GM12878 (cell line): ENCODE data around the gene SYNDIG1. TPM values are rescaled to one million over a fixed set of nuclear protein-coding genes. Genes with fewer than 3 reads are reported as not detected.

Experiments
- ATAC-seq: fragments of 200-7000 bp; cut with Tn5 transposase; 3 replicates; pipeline ENCODE4 v1.9.1; 2020; ENCODE audit warnings: mild to moderate bottlenecking, moderate library complexity
- BruUV-seq: library from RNA; stranded (reverse); fragments of 400-500 nt; replicated peaks from 2 replicates; lab custom pipeline; 2021; lab: Mats Ljungman, UMichigan
- CTCF ChIA-PET: fragments of 300-600 bp; sonication (Branson Sonifier 250); formaldehyde crosslinking; extraction: SDS; loops from one replicate; lab custom pipeline; 2021; ENCODE audit warnings: inconsistent platforms; lab: Yijun Ruan, JAX
- POLR2A ChIA-PET: fragments of 350-600 bp; formaldehyde crosslinking; extraction: SDS; loops from one replicate; lab custom pipeline; 2021; ENCODE audit warnings: inconsistent platforms; lab: Charles Lee
- RAD21 ChIA-PET: fragments of 300-600 bp; sonication (Branson Sonifier 250); formaldehyde crosslinking; loops from one replicate; lab custom pipeline; 2023; ENCODE audit warnings: antibody characterized with exemption; ENCODE audit not compliant: unreplicated experiment; lab: Charles Lee
- SMC1A ChIA-PET: fragments of 300-600 bp; sonication (Branson Sonifier 250); formaldehyde crosslinking; loops from one replicate; lab custom pipeline; 2023; ENCODE audit not compliant: unreplicated experiment, uncharacterized antibody; lab: Charles Lee
- DNase-seq: peaks from one replicate; pipeline ENCODE4 v3.0.0-alpha.2; 2011; ENCODE audit warnings: low read depth, low spot score
- FAIRE-seq: peaks from 3 replicates; lab custom pipeline; 2011; peaks lifted over from hg19 to GRCh38; lab: Jason Lieb, UNC
- H2AFZ ChIP-seq: 2 replicates; pipeline ENCODE4 v1.6.0; 2011; ENCODE audit warnings: low read depth, low read length, control low read depth; ENCODE audit not compliant: control insufficient read depth
- H3K27ac ChIP-seq: 2 replicates; pipeline ENCODE4 v1.5.1; 2011; ENCODE audit warnings: control low read depth; ENCODE audit not compliant: control insufficient read depth, insufficient read depth
- H3K27me3 ChIP-seq, 2 experiments: replicated peaks in 1 of 2; 2 replicates each; pipeline versions ENCODE4 v1.6.0 to v1.6.1; 2011; ENCODE audit warnings: low read length in 1 of 2; ENCODE audit not compliant: control insufficient read depth in 2 of 2, insufficient read depth in 2 of 2
- H3K36me3 ChIP-seq, 2 experiments: 2 replicates each; pipeline ENCODE4 v1.5.1; 2011; ENCODE audit warnings: low read length in 1 of 2; ENCODE audit not compliant: control insufficient read depth in 2 of 2, insufficient read depth in 2 of 2
- H3K4me1 ChIP-seq: 2 replicates; pipeline ENCODE4 v1.6.1; 2011; ENCODE audit warnings: mild to moderate bottlenecking, low read length, moderate library complexity, mixed read lengths; ENCODE audit not compliant: control insufficient read depth, insufficient read depth
- H3K4me2 ChIP-seq: 2 replicates; pipeline ENCODE4 v1.6.0; 2011; ENCODE audit warnings: control low read depth; ENCODE audit not compliant: control insufficient read depth, insufficient read depth
- H3K4me3 ChIP-seq: fragments of 200-600 bp; sonication (generic); 2 replicates; pipeline ENCODE4 v1.5.1; 2016
- H3K79me2 ChIP-seq: 2 replicates; pipeline ENCODE4 v1.6.0; 2011; ENCODE audit warnings: low read length; ENCODE audit not compliant: control insufficient read depth, insufficient read depth
- H3K9ac ChIP-seq: 2 replicates; pipeline ENCODE4 v1.8.0; 2011; ENCODE audit warnings: low read length, control low read depth, mixed read lengths; ENCODE audit not compliant: control insufficient read depth, insufficient read depth
- H3K9me3 ChIP-seq: replicated peaks from 3 replicates; pipeline ENCODE4 v1.5.1; 2011; ENCODE audit warnings: mild to moderate bottlenecking, low read length; ENCODE audit not compliant: control insufficient read depth, insufficient read depth
- H4K20me1 ChIP-seq: 2 replicates; pipeline ENCODE4 v1.6.0; 2011; ENCODE audit not compliant: control insufficient read depth, insufficient read depth
- BHLHE40 ChIP-seq, 2 experiments: fragments of 450-650 bp in 1 of 2; IDR thresholded peaks; 2 replicates each; pipeline ENCODE4 v1.6.1; 2011 to 2017; ENCODE audit warnings: low read depth in 2 of 2, borderline replicate concordance in 1 of 2, improper control_type of control experiment in 1 of 2, low read length in 1 of 2, mild to moderate bottlenecking in 1 of 2
- FOS ChIP-seq: IDR thresholded peaks from 3 replicates; pipeline ENCODE4 v1.6.1; 2011; ENCODE audit warnings: borderline replicate concordance; ENCODE audit not compliant: insufficient read length; ENCODE audit errors: extremely low read depth
- NFYA ChIP-seq: IDR thresholded peaks from 2 replicates; pipeline ENCODE4 v1.6.1; 2011; ENCODE audit warnings: low read depth, mild to moderate bottlenecking, low read length, improper control_type of control experiment, borderline replicate concordance
- SPI1 ChIP-seq: IDR thresholded peaks from 2 replicates; pipeline ENCODE4 v1.6.1; 2011; ENCODE audit warnings: low read depth, mild to moderate bottlenecking, low read length, moderate library complexity, borderline replicate concordance; ENCODE audit not compliant: insufficient read depth
- SUPT20H ChIP-seq: IDR thresholded peaks from 2 replicates; pipeline ENCODE4 v1.6.1; 2011; ENCODE audit warnings: low read depth, mild to moderate bottlenecking, low read length, moderate library complexity, borderline replicate concordance; ENCODE audit not compliant: control insufficient read depth
- ZSCAN29 ChIP-seq: fragments of 450-650 bp; IDR thresholded peaks from 2 replicates; pipeline ENCODE4 v1.6.1; 2017; ENCODE audit warnings: mild to moderate bottlenecking, moderate library complexity
- WGBS: methylation state at CpG from one replicate; pipeline ENCODE4 v1.1.6; 2016; ENCODE audit warnings: low lambda C conversion rate; ENCODE audit not compliant: insufficient replicate concordance, insufficient coverage; ENCODE audit errors: missing lambda C conversion rate; 5-methylcytosine and 5-hydroxymethylcytosine counted together
- in situ Hi-C: fragments of 300-500 bp; cut with MboI; formaldehyde crosslinking; loops from 9 replicates; pipeline ENCODE4 v1.14.3; 2018; ENCODE audit warnings: mixed read lengths
- intact Hi-C: fragments of 100-400 bp; cut with micrococcal nuclease; formaldehyde crosslinking; loops from one replicate; pipeline ENCODE4 v1.14.2; 2022; ENCODE audit not compliant: unreplicated experiment
- polyA plus RNA-seq, 11 experiments: library from polyadenylated mRNA; depleted of rRNA in 4 of 11; unstranded in 6 of 11; stranded (reverse) in 5 of 11; fragments of >200 nt; fragmentation: Nextera tagmentation in 4 of 11; fragmentation: Illumina TruSeq in 1 of 11; extraction: Ambion mirVana in 4 of 11; extraction: Trizol in 1 of 11; gene quantifications; 1 replicate in 1 of 11; 2 replicates in 10 of 11; pipeline versions ENCODE4 v1.2.1 to v1.2.3, GENCODE V29; 2011 to 2016; ENCODE audit warnings: inconsistent platforms in 2 of 11, missing spikeins in 2 of 11, low read depth in 1 of 11
- total RNA-seq, 4 experiments: library from RNA; depleted of rRNA in 3 of 4; stranded (reverse); fragments of >200 nt in 3 of 4; fragmentation: Illumina TruSeq in 1 of 4; extraction: Trizol in 1 of 4; gene quantifications; 2 replicates each; pipeline versions ENCODE4 v1.2.1 to v1.2.3, GENCODE V29; 2013 to 2021
- TF ChIP-seq, protein P1 (sequence below): fragments of 450-650 bp; IDR thresholded peaks from 2 replicates; pipeline ENCODE4 v1.6.1; 2017; ENCODE audit warnings: low read depth, mild to moderate bottlenecking, moderate library complexity
- TF ChIP-seq, protein P2 (sequence below): IDR thresholded peaks from 2 replicates; pipeline ENCODE4 v1.6.1; 2012; ENCODE audit warnings: improper control_type of control experiment, low read depth, low read length; ENCODE audit not compliant: insufficient replicate concordance

SYNDIG1 gene
- total and polyA plus RNA-seq, 10 of the 15 experiments (the other 5 are each of a cell fraction or from before 2014, with no cell fraction given) = not detected

DNA sequence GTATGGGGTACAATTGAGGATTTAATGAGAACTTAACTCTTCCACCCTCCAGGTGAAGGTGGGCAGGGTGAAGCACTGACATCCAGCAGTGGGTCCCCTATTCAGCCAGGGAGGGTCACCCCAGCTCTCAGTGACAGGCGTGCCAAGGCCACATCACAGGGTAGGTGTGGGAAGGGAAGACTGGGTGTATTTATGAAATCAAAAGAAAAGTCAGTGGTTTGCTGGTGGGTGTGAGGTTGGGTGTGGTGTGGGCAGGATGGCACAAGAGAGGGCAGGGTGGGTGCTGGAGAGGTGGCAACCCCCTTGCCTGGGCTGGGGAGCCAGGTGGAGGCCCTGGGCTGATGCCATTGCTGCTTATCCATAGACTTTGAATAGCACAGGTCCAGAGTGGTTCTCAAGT, 16.6 kb downstream of the SYNDIG1 start (continued):
- no peak for TF ChIP-seq FOS
- TF ChIP-seq BHLHE40 (IDR thresholded peaks at IDR 0.05; ENCODE audit: borderline replicate concordance in 1 of 2, low read depth in 2 of 2, low read length in 1 of 2) = no peak
- no peak for TF ChIP-seq SUPT20H
- TF ChIP-seq, all 136 proteins: peak for 0

DNA sequence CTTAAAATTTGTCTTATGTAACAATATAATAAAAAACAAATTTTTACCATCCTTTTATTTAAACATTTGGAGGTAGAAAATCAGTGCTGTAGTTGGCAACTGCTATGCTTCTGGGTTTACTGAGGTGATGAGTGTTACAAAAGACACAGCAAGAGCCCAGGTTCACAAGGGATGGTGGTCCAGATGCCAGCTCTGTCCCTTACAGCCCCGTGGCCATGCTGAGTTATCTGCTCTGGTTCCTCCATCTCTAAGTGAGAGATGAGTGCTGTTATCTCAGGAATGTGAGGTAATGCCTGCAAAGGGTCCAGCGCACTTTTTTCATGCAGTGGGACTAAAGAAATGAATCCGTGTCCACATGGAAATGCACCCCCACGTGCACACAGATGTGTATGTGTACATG, 17.8 kb downstream of the SYNDIG1 start:
- CTCF ChIA-PET = no interaction called here
- Histone ChIP-seq H3K4me2 (no peak overlapping the region), H3K4me3 (no peak overlapping the region), H3K27me3 (no peaks in the 10 kb centered on the region), H3K79me2 (no peaks in the 10 kb centered on the region), H3K36me3 (no peaks in the 10 kb centered on the region), H2AFZ (no peak overlapping the region), H3K4me1 (no peaks in the 10 kb centered on the region), H3K27ac (no peak overlapping the region), H3K9ac (no peak overlapping the region), H3K9me3 (no peaks in the 10 kb centered on the region), H4K20me1 (no peaks in the 10 kb centered on the region)
- WGBS = 45% methylated on average over 4 of the region's 4 CpGs
- in situ Hi-C loops = no loop called here
- RAD21 ChIA-PET = no interaction called here
- SMC1A ChIA-PET = no interaction called here
- FAIRE-seq (no peak), DNase-seq (no peak), ATAC-seq (no peak)
- POLR2A ChIA-PET = no interaction called here
- BruUV-seq = no TSS peak
- intact Hi-C loops = no loop called here
- TF ChIP-seq ZSCAN29 (no peak), SPI1 (no peak), NFYA (no peak)
- TF ChIP-seq, protein P1, sequence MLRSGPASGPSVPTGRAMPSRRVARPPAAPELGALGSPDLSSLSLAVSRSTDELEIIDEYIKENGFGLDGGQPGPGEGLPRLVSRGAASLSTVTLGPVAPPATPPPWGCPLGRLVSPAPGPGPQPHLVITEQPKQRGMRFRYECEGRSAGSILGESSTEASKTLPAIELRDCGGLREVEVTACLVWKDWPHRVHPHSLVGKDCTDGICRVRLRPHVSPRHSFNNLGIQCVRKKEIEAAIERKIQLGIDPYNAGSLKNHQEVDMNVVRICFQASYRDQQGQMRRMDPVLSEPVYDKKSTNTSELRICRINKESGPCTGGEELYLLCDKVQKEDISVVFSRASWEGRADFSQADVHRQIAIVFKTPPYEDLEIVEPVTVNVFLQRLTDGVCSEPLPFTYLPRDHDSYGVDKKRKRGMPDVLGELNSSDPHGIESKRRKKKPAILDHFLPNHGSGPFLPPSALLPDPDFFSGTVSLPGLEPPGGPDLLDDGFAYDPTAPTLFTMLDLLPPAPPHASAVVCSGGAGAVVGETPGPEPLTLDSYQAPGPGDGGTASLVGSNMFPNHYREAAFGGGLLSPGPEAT = no peak
- TF ChIP-seq, protein P2, sequence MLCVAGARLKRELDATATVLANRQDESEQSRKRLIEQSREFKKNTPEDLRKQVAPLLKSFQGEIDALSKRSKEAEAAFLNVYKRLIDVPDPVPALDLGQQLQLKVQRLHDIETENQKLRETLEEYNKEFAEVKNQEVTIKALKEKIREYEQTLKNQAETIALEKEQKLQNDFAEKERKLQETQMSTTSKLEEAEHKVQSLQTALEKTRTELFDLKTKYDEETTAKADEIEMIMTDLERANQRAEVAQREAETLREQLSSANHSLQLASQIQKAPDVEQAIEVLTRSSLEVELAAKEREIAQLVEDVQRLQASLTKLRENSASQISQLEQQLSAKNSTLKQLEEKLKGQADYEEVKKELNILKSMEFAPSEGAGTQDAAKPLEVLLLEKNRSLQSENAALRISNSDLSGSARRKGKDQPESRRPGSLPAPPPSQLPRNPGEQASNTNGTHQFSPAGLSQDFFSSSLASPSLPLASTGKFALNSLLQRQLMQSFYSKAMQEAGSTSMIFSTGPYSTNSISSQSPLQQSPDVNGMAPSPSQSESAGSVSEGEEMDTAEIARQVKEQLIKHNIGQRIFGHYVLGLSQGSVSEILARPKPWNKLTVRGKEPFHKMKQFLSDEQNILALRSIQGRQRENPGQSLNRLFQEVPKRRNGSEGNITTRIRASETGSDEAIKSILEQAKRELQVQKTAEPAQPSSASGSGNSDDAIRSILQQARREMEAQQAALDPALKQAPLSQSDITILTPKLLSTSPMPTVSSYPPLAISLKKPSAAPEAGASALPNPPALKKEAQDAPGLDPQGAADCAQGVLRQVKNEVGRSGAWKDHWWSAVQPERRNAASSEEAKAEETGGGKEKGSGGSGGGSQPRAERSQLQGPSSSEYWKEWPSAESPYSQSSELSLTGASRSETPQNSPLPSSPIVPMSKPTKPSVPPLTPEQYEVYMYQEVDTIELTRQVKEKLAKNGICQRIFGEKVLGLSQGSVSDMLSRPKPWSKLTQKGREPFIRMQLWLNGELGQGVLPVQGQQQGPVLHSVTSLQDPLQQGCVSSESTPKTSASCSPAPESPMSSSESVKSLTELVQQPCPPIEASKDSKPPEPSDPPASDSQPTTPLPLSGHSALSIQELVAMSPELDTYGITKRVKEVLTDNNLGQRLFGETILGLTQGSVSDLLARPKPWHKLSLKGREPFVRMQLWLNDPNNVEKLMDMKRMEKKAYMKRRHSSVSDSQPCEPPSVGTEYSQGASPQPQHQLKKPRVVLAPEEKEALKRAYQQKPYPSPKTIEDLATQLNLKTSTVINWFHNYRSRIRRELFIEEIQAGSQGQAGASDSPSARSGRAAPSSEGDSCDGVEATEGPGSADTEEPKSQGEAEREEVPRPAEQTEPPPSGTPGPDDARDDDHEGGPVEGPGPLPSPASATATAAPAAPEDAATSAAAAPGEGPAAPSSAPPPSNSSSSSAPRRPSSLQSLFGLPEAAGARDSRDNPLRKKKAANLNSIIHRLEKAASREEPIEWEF = no peak
